Activated effector memory CD4-positive, alpha-beta T cell treated with Interleukin-2 at 50 U/mL for 16 hours (primary cell): ENCODE results near the gene TMEM123.
"Not testable (repeated sequence)": the region's sequence is repeated elsewhere in the genome, so short reads cannot be mapped to it uniquely, and the experiment has no call there.

Experiments used
- DNase-seq: peaks from one replicate; pipeline ENCODE4 v3.0.0-alpha.2; 2020

TMEM123 gene

GRCh38 chr11:102447941-102448868 is 4.4 kb downstream of the TMEM123 start:
- DNase-seq: no peak

- DNase-seq: no peak
Measured at GRCh38 chr11:102447193-102447592, 5.4 kb downstream of the TMEM123 start.

GRCh38 chr11:102446606-102447005 is 6.0 kb downstream of the TMEM123 start:
- no peak for DNase-seq

GRCh38 chr11:102444693-102445092 is 7.9 kb downstream of the TMEM123 start:
- not testable (repeated sequence) for DNase-seq

- DNase-seq: not testable (repeated sequence)
Measured at GRCh38 chr11:102444142-102444541, 8.4 kb downstream of the TMEM123 start.

GRCh38 chr11:102439063-102439363 is 13.6 kb downstream of the TMEM123 start:
- DNase-seq: not testable (repeated sequence)

- DNase-seq: no peak
Measured at GRCh38 chr11:102438311-102439062, 14.1 kb downstream of the TMEM123 start.

- DNase-seq: no peak
Measured at GRCh38 chr11:102437727-102438126, 14.8 kb downstream of the TMEM123 start.

- no peak for DNase-seq
Measured at GRCh38 chr11:102436976-102437375, 15.6 kb downstream of the TMEM123 start.

GRCh38 chr11:102436561-102436960 is 16.0 kb downstream of the TMEM123 start:
- no peak for DNase-seq

GRCh38 chr11:102435688-102436087 is 16.9 kb downstream of the TMEM123 start:
- no peak for DNase-seq

GRCh38 chr11:102433571-102433970 is 19.0 kb downstream of the TMEM123 start:
- not testable (repeated sequence) for DNase-seq

GRCh38 chr11:102432560-102432959 is 20.0 kb downstream of the TMEM123 start:
- DNase-seq: not testable (repeated sequence)

- no peak for DNase-seq
Measured at GRCh38 chr11:102431404-102431803, 21.2 kb downstream of the TMEM123 start.

GRCh38 chr11:102430158-102430836 is 22.3 kb downstream of the TMEM123 start:
- DNase-seq: no peak

GRCh38 chr11:102429691-102430090 is 22.9 kb downstream of the TMEM123 start:
- DNase-seq: no peak

- DNase-seq: no peak
Measured at GRCh38 chr11:102429226-102429625, 23.3 kb downstream of the TMEM123 start.

GRCh38 chr11:102428696-102429095 is 23.9 kb downstream of the TMEM123 start:
- no peak for DNase-seq

GRCh38 chr11:102427068-102427467 is 25.5 kb downstream of the TMEM123 start:
- DNase-seq: no peak

- no peak for DNase-seq
Measured at GRCh38 chr11:102426570-102426969, 26.0 kb downstream of the TMEM123 start.

- DNase-seq: no peak
Measured at GRCh38 chr11:102426000-102426399, 26.6 kb downstream of the TMEM123 start.

- no peak for DNase-seq
Measured at GRCh38 chr11:102423936-102424335, 28.6 kb downstream of the TMEM123 start.
